Measurements from ENCODE around the gene KANK2.
A peak's percentile ranks its signal among the peaks of the same experiment; 100 is the strongest.

The KANK2 gene

DNA sequence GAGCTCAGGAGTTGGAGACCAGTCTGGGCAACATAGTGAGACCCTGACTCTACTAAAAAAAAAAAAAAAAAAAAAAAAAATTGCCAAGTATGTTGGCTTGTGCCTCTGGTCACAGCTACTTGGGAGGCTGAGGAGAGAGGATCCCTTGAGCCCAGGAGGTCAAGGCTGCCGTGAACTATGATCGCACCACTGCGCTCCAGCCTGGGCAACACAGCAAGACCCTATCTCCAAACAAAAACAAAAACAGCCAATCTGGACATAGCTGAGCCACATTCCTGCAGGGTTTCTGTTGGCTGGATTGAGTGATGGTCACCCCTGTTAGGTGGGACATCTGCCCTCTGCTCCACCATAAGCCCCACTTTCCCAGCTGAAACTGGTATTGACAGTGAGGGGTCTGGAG is 28.5 kb upstream of the KANK2 start:
- no peak for DNase-seq (ENCODE audit: low spot score)

DNA sequence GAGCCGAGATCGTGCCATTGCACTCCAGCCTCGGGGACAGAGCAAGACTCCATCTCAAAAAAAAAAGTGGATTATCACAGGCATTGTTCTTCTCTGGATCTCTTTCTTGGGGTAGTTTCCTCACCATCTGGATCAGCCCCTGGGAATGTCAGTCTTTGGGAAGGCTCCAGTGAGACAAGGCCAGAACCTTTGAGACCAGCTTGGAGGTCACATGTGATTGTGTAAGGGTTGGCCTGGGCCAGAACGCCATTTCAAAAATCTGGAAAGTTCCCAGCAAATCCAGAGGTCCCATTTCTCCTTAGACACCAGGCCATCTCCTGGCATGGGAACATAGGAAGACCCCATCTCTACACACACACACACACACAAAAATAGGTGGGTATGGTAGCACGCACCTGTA is 27.8 kb upstream of the KANK2 start:
- no peak for DNase-seq (ENCODE audit: low spot score)

DNA sequence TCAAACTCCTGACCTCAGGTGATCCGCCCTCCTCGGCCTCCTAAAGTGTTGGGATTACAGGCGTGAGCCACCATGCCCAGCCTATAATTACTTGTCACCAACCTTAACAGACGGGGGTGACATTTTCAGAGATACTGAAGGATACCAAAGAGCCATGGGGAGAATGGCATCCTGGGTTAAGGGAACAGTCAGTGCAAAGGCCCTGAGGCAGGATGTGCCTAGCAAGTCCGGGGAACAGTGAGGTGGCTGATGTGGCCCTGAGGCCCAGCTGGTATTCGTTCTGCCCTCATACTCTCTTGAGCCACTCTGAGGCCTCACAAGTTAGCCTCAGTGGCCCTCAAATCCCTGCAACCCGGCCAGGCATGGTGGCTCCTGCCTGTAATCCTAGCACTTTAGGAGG is 27.1 kb upstream of the KANK2 start:
- no peak for DNase-seq (ENCODE audit: low spot score)

DNA sequence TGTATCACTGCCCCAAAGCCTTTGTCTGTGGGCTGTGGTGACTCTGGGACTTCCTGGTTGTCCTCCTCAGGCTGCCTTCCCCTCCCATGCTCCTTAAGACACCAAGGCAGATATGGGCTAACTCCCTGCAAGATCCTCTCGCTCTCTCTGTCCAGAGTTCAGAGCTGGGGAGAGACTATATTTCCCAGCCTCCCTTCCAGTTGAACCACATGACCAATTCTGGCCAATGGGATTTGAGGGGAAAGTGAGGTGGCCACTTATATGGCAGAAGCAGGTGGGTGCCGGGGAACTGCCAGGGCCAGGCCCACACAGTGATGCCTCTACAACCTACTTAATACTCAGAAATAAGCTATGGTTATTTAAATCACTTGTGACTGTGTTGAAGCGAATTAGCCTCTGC is 25.9 kb upstream of the KANK2 start:
- DNase-seq (ENCODE audit: low spot score) = no peak

DNA sequence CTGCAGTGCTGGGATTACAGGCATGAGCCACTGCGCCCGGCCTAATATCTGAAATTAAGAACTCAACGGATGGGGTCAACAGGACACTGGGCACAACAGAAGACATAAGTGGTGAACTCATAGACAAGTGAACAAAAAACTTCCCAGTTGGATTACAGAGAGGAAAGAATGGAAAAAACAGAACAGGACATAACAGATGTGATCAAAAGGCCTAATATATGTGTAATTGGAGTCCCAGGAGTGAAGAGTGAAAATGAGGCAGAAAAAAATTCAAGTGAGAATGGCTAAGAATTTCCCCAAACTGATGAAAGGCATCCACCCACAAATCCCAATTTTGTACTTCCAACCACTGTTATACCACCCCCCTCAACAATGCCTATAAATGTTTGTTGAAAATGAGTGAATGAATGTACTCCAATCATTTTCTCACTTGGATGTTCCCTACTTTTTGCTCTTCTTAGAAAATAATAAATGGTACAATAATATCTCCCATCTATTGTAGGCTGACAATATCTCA is 23.8 kb upstream of the KANK2 start:
- no peak for DNase-seq (ENCODE audit: low spot score)

DNA sequence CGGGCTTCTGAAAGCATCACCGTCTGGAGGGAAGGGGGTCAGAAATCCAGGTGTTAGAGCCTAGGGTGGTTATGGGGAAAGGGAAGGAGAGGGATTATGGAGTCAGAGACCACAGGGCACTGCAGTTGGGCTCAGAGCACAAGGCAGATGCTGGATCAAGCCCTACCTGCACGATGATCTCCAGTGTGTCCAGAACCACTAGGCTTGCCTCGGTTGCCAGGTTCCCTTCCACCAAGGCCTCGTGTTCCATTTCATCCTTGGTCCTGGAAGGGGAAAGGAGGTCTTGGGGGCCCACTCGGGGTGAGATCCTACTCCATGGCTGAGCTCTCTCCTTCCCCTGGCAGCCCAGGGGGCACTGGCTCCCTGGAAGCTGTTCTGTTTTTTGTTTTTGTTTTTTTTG is 17.0 kb upstream of the KANK2 start:
- DNase-seq (ENCODE audit: low spot score) = no peak

DNA sequence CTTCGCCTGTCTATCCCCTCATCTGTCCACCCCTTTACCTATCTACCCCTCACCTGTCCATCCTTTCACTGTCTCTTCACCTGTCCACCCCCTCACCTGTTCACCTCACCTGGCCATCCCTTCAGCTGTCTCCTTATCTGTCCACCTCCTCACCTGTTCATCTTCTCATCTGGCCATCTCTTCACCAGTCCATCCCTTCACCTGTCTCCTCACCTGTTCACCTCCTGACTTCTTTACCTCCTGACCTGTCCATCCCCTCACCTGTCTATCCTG is 13.2 kb upstream of the KANK2 start:
- no peak for DNase-seq (ENCODE audit: low spot score)

DNA sequence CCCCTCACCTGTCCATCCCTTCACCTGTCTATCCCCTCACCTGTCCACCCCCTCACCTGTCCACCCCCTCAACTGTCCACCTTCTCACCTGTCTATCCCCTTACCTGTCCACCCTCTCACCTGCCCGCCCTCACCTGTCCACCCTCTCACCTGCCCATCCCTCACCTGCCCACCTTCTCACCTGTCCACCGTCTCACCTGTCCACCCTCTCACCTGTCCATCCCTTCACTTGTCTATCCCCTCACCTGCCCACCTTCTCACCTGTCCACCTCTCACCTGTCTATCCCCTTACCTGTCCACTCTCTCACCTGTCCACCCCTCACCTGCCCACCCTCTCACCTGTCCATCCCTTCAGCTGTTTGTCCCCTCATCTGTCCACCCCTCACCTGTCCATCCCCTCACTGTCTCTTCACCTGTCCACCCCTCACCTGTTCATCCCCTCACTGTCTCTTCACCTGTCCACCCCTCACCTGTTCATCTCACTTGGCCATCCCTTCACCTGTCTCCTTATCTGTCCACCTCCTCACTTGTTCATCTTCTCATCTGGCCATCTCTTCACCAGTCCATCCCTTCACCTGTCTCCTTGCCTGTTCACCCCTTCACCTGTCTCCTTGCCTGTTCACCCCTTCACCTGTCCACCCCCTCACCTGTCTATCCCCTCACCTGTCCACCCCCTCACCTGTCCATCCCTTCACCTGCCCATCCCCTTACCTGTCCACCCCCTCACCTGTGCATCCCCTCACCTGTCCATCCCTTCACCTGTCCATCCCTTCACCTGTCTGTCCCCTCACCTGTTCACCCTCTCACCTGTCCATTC is 12.7 kb upstream of the KANK2 start:
- peak; percentile 48 for DNase-seq (ENCODE audit: low spot score)

DNA sequence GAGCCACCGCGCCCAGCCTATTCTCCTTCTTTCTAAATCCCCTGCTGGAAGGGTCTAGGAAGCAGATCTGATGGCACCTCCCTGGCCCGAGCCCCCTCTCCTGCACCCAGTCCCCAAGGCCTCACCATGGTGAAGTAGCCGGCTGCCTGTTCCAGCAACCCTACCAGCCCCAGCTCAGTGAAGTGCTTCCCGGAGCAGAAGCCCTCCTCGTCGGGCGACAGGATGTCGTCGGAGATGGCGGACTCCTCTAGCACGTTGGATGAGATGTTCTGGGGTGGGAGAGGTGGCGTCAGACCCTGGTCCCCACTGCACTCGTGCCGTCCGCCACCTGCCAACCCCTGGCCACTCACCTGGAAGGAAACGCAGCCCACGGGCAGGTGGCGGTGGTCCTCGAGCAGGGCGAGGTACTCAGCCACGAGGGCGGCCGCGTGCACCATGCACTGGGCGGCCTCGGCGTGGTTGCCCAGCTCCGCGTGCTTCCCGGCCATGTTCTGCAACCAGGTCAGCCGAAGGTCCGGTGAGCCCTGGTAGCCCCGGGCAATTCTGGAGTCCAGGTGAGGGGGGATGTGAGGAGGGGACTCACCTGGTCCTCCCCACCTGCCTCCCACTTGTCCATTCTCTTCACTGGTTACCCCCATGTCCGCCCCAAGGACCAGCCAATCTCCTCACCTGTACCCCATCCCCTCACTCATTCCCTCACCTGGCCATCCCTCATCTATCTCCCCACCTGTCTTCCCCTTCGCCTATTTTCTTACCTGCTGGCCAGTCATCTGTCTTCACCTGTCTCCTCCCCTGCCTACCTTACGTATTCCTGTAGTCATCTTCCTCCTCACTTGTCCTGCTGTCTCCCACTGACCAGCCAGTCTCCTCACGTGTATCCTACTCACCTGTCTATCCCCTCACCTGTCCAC is 11.5 kb upstream of the KANK2 start:
- peak; percentile 39 for DNase-seq (ENCODE audit: low spot score)

DNA sequence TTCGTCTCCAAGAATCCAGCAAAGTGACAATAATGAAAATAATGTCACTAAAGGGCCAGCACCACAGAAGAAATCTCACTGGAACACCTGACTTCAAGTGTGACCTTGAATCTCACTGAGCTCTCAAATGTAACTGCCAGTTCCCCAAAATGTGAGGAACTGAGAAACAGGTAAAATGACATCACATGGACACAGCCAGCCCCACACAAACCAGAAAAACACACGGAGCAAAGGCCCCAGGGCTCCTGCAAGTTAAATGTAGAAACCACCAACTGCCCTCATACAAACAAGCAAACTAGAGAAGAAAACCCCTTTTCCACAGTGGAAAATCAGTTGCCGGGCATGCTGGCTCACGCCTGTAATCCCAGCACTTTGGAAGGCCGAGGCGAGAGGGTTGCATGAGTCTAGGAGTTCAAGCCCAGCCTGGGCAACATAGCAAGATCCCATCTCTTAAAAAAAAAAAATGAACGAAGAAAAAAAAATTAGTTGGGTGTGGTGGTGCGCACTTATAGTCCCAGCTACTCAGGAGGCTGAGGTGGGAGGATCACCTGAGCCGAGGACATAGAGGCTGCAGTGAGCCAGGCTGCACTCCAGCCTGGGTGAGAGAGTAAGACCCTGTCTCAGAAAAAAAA is 8.7 kb upstream of the KANK2 start:
- no peak for DNase-seq (ENCODE audit: low spot score)

DNA sequence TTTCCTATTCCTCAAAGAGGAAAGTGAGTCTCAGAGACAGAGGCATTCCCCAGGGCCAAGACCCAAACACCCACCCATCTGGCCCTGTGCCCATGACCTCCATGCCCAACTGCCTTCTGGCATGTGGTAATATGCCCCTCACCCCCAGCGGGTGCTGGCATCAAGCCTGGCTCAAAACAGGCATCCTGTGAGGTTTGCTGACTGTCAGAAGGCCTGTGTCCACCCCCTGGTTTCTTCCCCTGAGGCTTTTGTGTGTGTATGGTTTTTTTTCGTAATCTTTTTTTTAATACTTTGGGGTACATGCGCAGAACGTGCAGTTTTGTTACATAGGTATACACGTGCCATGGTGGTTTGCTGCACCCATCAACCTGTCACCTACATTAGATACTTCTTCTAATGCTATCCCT is 7.6 kb upstream of the KANK2 start:
- DNase-seq (ENCODE audit: low spot score) = no peak

DNA sequence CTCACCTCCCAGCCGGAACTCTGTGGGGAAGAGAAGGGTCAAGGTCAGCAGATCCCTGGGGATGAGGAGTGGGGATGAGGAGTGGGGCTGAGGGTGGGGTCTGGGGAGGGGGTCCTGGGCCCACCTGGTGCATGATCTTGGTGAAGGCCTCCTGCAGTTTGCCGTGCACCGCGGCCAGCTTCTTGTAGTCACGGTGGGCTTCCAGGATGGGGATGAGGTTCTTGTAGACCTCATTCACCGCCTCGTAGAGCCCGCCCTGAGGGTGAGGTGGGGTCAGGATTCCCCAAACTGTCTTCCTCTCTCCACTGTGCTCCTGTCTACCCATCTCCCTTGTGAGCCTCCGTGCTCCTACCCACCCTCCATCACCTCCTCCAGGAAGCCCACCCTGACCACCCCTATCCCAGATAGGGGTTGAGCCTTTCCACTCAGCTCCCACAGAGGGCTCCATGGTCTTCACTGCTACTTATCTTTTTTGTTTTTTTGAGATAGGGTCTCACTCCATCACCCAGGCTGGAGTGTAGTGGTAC is 6.8 kb upstream of the KANK2 start:
- DNase-seq (ENCODE audit: low spot score) = no peak

DNA sequence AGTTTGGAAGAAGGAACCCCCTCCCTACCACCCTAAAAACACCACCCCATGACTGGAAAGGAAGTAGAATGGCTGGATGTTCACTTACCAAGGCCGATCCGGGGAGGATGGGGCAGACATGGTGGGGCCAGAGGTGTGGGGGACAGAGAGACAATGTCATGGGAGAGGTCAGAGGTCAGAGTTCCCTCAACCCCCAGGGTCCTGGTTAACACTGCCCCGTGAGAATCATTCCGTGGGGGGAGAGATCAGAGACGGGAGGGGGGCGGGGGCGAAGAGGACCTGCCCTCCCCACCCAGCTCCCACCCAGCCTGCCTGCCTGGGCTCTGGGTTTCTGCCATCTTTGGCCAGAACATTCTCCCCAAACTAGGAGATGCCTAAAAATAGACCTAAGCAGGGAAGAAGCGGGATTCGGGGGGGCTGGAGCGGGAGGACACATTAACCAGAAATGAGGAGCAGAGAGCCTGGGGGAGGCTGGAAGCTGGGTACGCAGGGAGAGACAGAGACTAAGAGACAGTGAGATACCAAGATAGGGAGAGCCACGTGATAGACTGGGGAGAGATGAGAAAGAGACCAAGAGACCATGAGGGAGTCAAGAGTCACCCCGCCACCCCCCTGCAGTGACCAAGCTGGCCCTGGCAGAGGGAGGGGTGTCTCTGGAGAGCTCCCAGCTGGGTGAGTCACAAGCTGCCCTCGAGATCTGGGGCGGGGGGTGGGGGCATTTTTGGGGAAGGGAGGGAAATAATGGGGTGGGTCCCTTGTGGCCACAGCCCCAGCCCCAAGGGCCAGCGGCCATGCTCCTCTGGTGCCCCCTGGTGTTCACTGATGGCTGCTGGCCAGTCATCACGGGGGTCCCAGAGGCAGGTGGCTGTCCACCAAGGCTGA is 6.1 kb upstream of the KANK2 start:
- DNase-seq (ENCODE audit: low spot score) = peak; percentile 91

DNA sequence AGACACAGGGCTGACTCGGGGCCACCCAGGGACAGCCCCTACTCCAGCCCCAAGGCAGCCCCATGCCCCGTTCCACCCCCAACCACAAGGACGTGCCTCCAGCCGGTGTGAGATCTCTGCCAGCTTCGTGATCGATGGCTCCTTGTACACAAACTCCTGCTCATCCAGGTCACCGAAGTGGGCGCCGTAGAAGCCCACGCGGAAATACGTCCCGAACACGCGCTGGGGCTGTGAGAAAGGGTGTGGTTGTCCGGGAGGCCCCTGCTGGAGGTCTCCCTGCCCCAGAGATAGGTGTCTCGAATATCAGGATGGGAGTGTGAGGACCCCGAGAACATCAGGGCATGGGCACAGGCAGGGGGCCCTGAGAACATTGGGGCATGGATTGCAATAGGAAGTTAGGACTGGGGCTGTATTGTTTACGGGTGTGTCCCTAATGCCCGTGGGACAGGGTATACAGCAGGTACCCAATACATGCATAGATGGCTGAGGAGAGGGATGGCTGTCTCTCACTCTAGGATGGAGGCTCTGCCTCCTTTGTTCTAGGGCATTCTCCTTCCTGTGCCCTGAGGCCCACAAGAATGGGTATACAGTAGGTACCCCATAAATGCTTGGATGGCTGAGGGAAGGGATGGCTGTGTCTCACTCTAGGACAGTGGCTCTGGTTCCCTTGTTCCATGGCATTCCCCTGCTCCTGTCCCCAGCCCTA is 5.3 kb upstream of the KANK2 start:
- DNase-seq (ENCODE audit: low spot score) = no peak

DNA sequence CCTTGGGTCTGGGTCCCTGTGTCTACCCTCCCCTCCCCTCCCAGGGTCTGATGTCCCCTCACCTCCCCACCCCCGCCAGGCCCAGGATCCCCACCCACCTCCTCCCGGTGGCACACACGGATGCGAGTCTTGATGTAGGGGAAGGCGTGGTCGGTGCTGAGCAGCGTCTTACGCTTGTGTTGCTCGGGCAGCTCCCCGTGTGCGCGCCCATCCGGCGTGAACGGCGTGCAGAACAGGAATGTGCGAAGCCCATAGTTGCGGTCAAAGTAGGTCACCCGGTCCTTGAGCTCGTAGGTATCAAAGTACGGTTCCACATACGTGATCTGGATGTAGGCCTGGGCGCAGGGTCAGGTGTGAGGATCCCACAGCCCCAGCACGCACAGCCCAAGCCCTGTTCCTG is 4.4 kb upstream of the KANK2 start:
- DNase-seq (ENCODE audit: low spot score) = no peak

DNA sequence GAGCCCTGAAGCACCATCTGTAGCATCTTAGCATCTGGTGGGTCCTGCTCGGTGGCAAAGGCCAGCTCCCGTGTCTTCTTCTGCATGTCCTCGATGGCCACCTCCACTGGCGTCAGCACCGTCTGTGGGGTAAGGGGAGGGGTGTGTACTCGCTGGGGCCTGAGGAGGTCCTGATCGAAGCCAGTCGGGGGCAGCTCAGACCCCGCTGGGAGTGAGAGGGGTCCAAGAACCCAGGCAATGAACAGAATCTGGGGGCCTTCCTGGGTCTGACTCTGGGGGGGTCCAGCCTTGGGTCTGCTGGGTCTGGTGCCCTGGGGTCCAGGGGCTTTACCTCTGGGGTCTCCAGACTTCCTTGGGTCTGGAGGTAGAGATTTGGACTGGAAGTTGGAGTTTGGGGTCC is 3.6 kb upstream of the KANK2 start:
- no peak for DNase-seq (ENCODE audit: low spot score)

DNA sequence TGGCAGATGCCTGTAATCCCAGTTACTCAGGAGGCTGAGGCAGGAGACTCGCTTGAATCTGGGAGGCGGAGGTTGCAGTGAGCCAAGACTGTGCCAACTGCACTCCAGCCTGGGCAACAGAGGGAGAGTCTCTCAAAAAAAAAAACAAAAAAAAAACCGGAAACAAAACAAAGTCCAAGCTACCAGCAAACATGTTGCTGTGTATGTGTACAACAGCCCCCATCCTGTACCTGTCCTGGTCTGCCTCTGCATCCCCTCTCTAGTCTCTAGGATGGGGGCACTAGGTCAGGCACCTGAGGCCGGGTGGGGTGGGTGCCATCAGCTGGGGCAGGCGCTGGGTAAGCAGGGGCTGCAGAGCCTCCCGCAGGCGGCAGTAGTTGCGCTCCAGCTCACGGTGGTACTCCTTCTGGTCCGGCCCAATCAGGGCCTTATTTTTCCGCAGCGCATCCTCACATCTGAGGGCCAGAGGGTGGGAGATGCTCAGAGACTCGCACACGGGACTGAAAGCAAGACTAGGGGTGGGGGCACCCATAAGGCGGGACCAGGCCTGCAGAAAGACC is 2.8 kb upstream of the KANK2 start:
- no peak for DNase-seq (ENCODE audit: low spot score)

DNA sequence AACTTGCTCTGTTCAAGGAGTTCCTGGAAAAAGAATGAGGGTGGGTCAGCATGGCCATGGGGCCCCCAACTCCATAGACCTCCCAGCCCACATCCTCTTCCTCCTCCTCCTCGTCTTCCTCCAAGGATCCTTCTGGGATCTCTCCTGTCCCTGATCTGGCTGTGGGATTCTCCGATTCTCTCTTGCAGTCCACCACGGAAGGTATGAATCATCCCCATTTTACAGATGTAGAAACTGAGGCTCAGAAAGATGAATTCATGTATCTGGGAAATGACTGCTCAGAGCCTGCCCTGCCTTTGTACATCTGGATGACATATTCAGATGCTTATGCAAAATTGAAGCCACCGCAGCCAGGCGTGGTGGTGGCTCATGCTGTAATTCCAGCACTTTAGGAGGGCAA is 2.2 kb upstream of the KANK2 start:
- no peak for DNase-seq (ENCODE audit: low spot score)

DNA sequence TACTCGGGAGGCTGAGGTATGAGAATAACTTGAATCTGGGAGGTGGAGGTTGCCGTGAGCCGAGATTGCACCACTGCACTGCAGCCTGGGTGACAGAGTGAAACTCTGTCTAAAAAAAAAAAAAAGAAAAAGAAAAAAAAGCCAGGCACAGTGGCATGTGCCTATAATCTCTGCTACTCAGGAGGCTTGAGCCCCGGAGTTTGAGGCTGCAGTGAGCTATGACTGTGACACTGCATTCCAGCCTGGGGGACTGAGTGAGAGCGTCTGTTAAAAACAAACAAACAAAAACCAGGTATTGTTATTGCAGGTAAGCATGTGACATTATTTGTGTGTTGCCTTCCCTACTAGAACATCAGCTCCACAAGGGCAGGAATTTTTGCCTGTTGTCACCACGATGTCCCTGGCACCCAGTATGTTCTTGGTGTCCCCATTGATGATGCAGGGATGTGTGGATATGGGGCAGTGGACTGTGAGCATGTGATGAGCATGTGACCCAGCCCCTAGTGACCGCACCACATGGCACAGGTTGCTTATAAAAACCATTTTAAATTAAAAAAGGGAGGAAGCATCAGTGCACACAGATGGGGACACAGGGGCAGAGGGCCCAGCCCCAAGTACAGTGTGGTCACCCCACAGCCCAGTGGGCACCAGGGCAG is 1.6 kb upstream of the KANK2 start:
- no peak for DNase-seq (ENCODE audit: low spot score)

DNA sequence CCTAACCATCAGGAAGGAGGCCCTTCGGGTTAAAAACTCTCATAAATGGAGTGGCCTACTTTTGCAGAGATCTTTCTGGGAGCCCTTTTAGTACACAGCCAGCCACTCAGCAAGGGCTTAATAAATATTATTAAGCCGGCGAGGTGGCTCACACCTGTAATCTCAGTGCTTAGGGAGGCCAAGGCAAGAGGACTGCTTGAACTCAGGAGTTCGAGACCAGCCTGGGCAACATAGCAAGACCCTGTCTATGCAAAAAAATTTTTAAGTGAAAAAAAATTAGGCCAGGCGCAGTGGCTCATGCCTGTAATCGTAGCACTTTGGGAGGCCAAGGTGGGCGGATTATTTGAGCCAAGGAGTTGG is 810 bp upstream of the KANK2 start:
- no peak for DNase-seq (ENCODE audit: low spot score)

All from AG08396 (cell line).